ENCODE measurements around the gene ERVK3-1.
A peak's percentile ranks its signal among the peaks of the same experiment; 100 is the strongest.

Gene ERVK3-1

GRCh38 chr19:58357481-58358145, 52.4 kb downstream of the ERVK3-1 start:
- no peak for DNase-seq (ENCODE audit: low read depth in 1 of 2, low spot score in 1 of 2)

DNA sequence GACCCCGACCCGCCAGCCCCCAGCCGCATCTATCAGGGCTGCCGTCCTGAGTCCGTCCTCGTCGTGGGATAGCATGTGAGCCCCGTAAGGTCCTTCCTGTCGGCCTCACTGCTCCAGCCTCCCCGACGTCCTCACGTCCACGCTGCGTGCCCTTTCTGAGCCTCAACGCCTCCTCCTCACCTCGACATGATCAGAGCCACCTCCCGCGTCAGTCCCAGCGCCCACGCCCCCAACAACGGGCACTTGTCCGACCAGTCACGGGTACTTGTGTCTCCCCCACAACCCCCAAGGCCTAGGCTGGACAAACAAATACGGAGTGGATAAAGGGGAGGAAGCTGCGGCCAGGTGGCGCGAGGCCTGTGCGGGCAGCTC, 56.7 kb downstream of the ERVK3-1 start:
- DNase-seq (ENCODE audit: low read depth in 1 of 2, low spot score in 1 of 2), result no peak

GRCh38 chr19:58362272-58362994, 57.3 kb downstream of the ERVK3-1 start, which contains the start of gene ZNF497:
Gene ZNF497 (minus strand): TSS chr19:58362751. CDS start chr19:58357635, 5,116 bp downstream.
- DNase-seq (ENCODE audit: low read depth in 1 of 2, low spot score in 1 of 2), result peak; percentile 93 to 94

GRCh38 chr19:58364146-58364545, 59.0 kb downstream of the ERVK3-1 start:
- no peak for DNase-seq (ENCODE audit: low read depth in 1 of 2, low spot score in 1 of 2)

Measured in activated T-helper 1 cell treated with anti-CD3 and anti-CD28 coated beads, Interleukin-2, amount 50 U/mL, for 16 hours (primary cell).